Uterus (tissue), 4 donors: ENCODE measurements around the gene KLF5. TPM values are rescaled to one million over a fixed set of nuclear protein-coding genes. Genes with fewer than 3 reads are reported as not detected.

Source experiments
- DNase-seq, 2 donors: peaks; one replicate each; pipeline ENCODE4 v3.0.0-alpha.2; 2019 to 2020
- H3K27ac ChIP-seq, 2 donors: fragments of 200-600 bp; sonication (generic); 1 replicate in 1 of 2; 2 replicates in 1 of 2; pipeline ENCODE4 v1.5.1; 2016 to 2018
- H3K27me3 ChIP-seq, 2 donors: fragments of 200-600 bp; sonication (generic); one replicate each; pipeline ENCODE4 v1.5.1; 2018 to 2019; ENCODE audit warnings: control low read depth in 1 of 2
- H3K36me3 ChIP-seq, 2 donors: fragments of 200-600 bp; sonication (generic); one replicate each; pipeline ENCODE4 v1.5.1; 2019; ENCODE audit warnings: control low read depth in 1 of 2
- H3K4me1 ChIP-seq, 2 donors: fragments of 200-600 bp; sonication (generic); one replicate each; pipeline ENCODE4 v1.5.1; 2018 to 2019; ENCODE audit warnings: control low read depth in 1 of 2
- H3K4me3 ChIP-seq, 2 donors: fragments of 200-600 bp; sonication (generic); 1 replicate in 1 of 2; 2 replicates in 1 of 2; pipeline ENCODE4 v1.5.1; 2018 to 2019; ENCODE audit warnings: mild to moderate bottlenecking in 1 of 2
- H3K9me3 ChIP-seq, 2 donors: fragments of 200-600 bp; sonication (generic); one replicate each; pipeline ENCODE4 v1.5.1; 2019; ENCODE audit warnings: control low read depth in 1 of 2
- CTCF ChIP-seq, 4 experiments: fragments of 200-600 bp in 2 of 4; fragments of 450-650 bp in 2 of 4; sonication (generic) in 2 of 4; IDR thresholded peaks; one replicate each; pipeline ENCODE4 v1.5.1; 2016 to 2019; ENCODE audit warnings: antibody characterized with exemption in 4 of 4, mild to moderate bottlenecking in 2 of 4, moderate library complexity in 1 of 4
- POLR2A ChIP-seq, 2 donors: fragments of 450-650 bp; IDR thresholded peaks; one replicate each; pipeline ENCODE4 v1.6.1; 2016; ENCODE audit warnings: antibody characterized with exemption in 2 of 2, mild to moderate bottlenecking in 1 of 2, moderate library complexity in 1 of 2
- intact Hi-C: fragments of 100-400 bp; cut with DNase I; formaldehyde crosslinking; loops from one replicate; pipeline ENCODE4 v1.15.1; 2023; ENCODE audit warnings: low total_unique reads
- total RNA-seq, 4 donors: library from RNA; depleted of rRNA in 3 of 4; stranded (reverse); fragments of >200 nt in 3 of 4; gene quantifications; one replicate each; pipeline versions ENCODE4 v1.1.0 to v1.2.4, GENCODE V29; 2014 to 2023
- donor health status: DM: yes; HTN: yes; CAD: no.

KLF5 gene
- total RNA-seq, 4 donors from 2014 or later = 0.77 to 10.7 (median 5.7) TPM

GRCh38 chr13:73025217-73026012 is 33.4 kb upstream of the KLF5 start:
- intact Hi-C loops = no loop called here
- DNase-seq = no peak
- Histone ChIP-seq H3K36me3 (no peaks in the 10 kb centered on the region), H3K9me3 (no peaks in the 10 kb centered on the region), H3K27me3 (no peaks in the 10 kb centered on the region), H3K4me3 (no peak overlapping the region), H3K4me1 (no peaks in the 10 kb centered on the region), H3K27ac (no peak overlapping the region)
- TF ChIP-seq CTCF (IDR thresholded peaks at IDR 0.05) (no peak), POLR2A (IDR thresholded peaks at IDR 0.05) (no peak)

- intact Hi-C loops = no loop called here
- no peaks in the 10 kb centered on the region for H3K36me3 ChIP-seq
- H3K4me1 ChIP-seq = no peaks in the 10 kb centered on the region
- TF ChIP-seq CTCF (IDR thresholded peaks at IDR 0.05) = no peak
- TF ChIP-seq POLR2A (IDR thresholded peaks at IDR 0.05) = no peak
- DNase-seq = no peak
- H3K27me3 ChIP-seq = no peaks in the 10 kb centered on the region
- H3K27ac ChIP-seq = no peak overlapping the region
- no peak overlapping the region for H3K4me3 ChIP-seq
- H3K9me3 ChIP-seq = no peaks in the 10 kb centered on the region
These were observed 23.9 kb upstream of the KLF5 start for GRCh38 chr13:73034901-73035300.

GRCh38 chr13:73035660-73036059 is 23.1 kb upstream of the KLF5 start:
- DNase-seq = no peak
- H3K27me3 ChIP-seq = no peaks in the 10 kb centered on the region
- no peaks in the 10 kb centered on the region for H3K9me3 ChIP-seq
- no peak overlapping the region for H3K4me3 ChIP-seq
- H3K4me1 ChIP-seq = no peaks in the 10 kb centered on the region
- intact Hi-C loops = no loop called here
- no peak overlapping the region for H3K27ac ChIP-seq
- no peak for TF ChIP-seq POLR2A (IDR thresholded peaks at IDR 0.05)
- no peak for TF ChIP-seq CTCF (IDR thresholded peaks at IDR 0.05)
- H3K36me3 ChIP-seq = no peaks in the 10 kb centered on the region

GRCh38 chr13:73036566-73036965 is 22.2 kb upstream of the KLF5 start:
- no peaks in the 10 kb centered on the region for H3K27me3 ChIP-seq
- no peak overlapping the region for H3K27ac ChIP-seq

More at GRCh38 chr13:73036566-73036965, 22.2 kb upstream of the KLF5 start:
- no peak overlapping the region for H3K4me3 ChIP-seq
- H3K4me1 ChIP-seq = no peaks in the 10 kb centered on the region
- intact Hi-C loops = no loop called here
- no peak for DNase-seq
- no peaks in the 10 kb centered on the region for H3K9me3 ChIP-seq
- no peaks in the 10 kb centered on the region for H3K36me3 ChIP-seq
- no peak for TF ChIP-seq POLR2A (IDR thresholded peaks at IDR 0.05)
- TF ChIP-seq CTCF (IDR thresholded peaks at IDR 0.05) = no peak
